Measurements from ENCODE around the gene DNTT.

The DNTT gene

DNA sequence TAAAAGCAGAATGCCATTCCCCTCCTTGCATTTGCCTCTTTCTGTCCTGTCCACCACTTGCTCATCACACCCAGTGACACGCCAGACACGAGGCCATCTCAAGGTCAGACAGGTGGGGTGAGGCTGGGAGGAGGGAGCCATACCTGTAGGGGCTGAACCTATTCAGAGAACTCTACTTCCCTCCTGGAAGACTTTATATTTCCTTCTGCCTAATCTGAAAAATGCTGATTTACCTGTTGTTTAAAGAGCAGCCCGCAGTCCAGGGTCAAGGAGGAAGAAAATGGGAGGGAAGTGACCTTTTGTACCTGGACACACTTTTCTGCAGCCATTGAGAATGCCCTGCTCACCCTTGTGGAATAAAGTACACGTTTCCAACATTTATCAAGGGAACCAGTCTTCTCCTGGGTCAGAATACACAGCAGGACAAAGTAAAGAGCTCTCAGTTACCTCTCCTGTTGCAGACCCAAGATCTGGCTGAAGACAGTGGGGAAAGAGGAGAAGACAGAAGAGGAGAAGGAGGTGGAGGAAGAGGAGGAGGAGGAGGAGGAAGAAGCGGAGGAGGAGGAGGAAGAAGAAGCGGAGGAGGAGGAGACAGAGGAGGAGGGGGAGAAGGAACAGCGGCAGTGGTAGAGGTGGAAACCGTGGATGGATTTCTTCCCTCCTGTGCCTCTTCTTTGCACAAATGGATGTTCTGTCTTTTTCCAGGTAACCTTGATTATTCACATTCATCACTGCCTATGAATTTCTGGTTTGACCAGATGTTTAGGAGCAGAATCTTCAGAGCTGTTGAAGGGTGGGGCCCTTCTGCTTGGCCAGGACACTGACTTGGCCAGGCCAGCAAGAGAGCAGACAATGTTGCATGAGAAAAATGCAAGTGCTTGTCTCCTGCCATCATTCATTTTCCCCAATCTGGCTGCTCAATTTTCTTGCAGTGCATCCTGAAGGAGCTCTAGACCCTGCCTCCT, 31.6 kb upstream of the DNTT start:
- TF ChIP-seq SPI1 (IDR thresholded peaks at IDR 0.05; ENCODE audit: low read depth, low read length) (no peak), POU2F2 (IDR thresholded peaks at IDR 0.05; ENCODE audit: low read depth, low read length) (0 out of 2 replicates have a peak, but pooled peaks have one; percentile 36)
- peak; percentile 95 for FAIRE-seq
- no peak for DNase-seq (ENCODE audit: insufficient read length, low spot score)

- TF ChIP-seq POU2F2 (IDR thresholded peaks at IDR 0.05; ENCODE audit: low read depth, low read length) (no peak), POLR2AphosphoS5 (IDR thresholded peaks at IDR 0.05; ENCODE audit: low read depth, low read length) (no peak), POLR2A (IDR thresholded peaks at IDR 0.05; ENCODE audit: low read depth, low read length) (no peak), TAF1 (IDR thresholded peaks at IDR 0.05; ENCODE audit: low read depth, low read length) (no peak), PAX5 (IDR thresholded peaks at IDR 0.05; ENCODE audit: insufficient read depth, low read length, severe bottlenecking) (no peak), SPI1 (IDR thresholded peaks at IDR 0.05; ENCODE audit: low read depth, low read length) (no peak)
- DNase-seq (ENCODE audit: insufficient read length, low spot score) (no peak), FAIRE-seq (no peak)
These were observed 28.4 kb upstream of the DNTT start for GRCh38 chr10:96275685-96276418.

- DNase-seq (ENCODE audit: insufficient read length, low spot score): no peak
- peak; percentile 13 for FAIRE-seq
- TF ChIP-seq TAF1 (IDR thresholded peaks at IDR 0.05; ENCODE audit: low read depth, low read length): no peak
- TF ChIP-seq POU2F2 (IDR thresholded peaks at IDR 0.05; ENCODE audit: low read depth, low read length): no peak
- no peak for TF ChIP-seq PAX5 (IDR thresholded peaks at IDR 0.05; ENCODE audit: insufficient read depth, low read length, severe bottlenecking)
- TF ChIP-seq POLR2A (IDR thresholded peaks at IDR 0.05; ENCODE audit: low read depth, low read length): no peak
- TF ChIP-seq POLR2AphosphoS5 (IDR thresholded peaks at IDR 0.05; ENCODE audit: low read depth, low read length): no peak
These were observed 27.8 kb upstream of the DNTT start for GRCh38 chr10:96276426-96276825.

DNA sequence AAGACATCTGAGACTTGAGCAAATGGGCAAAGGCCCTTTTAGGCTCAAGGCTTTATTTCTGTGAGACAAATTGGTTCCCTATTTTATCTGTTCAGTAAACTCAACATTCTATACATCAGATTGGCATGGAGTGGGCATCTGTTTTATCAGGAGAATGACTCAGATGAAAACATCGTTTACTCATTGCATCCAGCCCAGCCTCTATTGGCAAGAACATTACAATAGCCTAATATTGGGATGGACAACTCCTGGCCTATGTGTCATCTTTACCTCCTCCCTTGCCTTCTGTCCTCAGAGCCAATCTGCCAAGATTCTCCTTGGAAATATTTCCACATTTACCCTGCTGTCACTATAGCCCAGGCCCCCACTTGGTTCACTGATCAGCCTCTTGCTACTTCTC, 27.4 kb upstream of the DNTT start:
- TF ChIP-seq POLR2A (IDR thresholded peaks at IDR 0.05; ENCODE audit: low read depth, low read length) (no peak), POU2F2 (IDR thresholded peaks at IDR 0.05; ENCODE audit: low read depth, low read length) (no peak), SPI1 (IDR thresholded peaks at IDR 0.05; ENCODE audit: low read depth, low read length) (no peak), TAF1 (IDR thresholded peaks at IDR 0.05; ENCODE audit: low read depth, low read length) (no peak), PAX5 (IDR thresholded peaks at IDR 0.05; ENCODE audit: insufficient read depth, low read length, severe bottlenecking) (no peak), POLR2AphosphoS5 (IDR thresholded peaks at IDR 0.05; ENCODE audit: low read depth, low read length) (no peak)
- FAIRE-seq: no peak
- DNase-seq (ENCODE audit: insufficient read length, low spot score): no peak

- TF ChIP-seq TAF1 (IDR thresholded peaks at IDR 0.05; ENCODE audit: low read depth, low read length) (no peak), POU2F2 (IDR thresholded peaks at IDR 0.05; ENCODE audit: low read depth, low read length) (no peak), POLR2AphosphoS5 (IDR thresholded peaks at IDR 0.05; ENCODE audit: low read depth, low read length) (no peak), POLR2A (IDR thresholded peaks at IDR 0.05; ENCODE audit: low read depth, low read length) (no peak), PAX5 (IDR thresholded peaks at IDR 0.05; ENCODE audit: insufficient read depth, low read length, severe bottlenecking) (no peak), SPI1 (IDR thresholded peaks at IDR 0.05; ENCODE audit: low read depth, low read length) (no peak)
- FAIRE-seq (peak; percentile 38), DNase-seq (ENCODE audit: insufficient read length, low spot score) (no peak)
These were observed 25.0 kb upstream of the DNTT start for GRCh38 chr10:96279191-96279641.

DNA sequence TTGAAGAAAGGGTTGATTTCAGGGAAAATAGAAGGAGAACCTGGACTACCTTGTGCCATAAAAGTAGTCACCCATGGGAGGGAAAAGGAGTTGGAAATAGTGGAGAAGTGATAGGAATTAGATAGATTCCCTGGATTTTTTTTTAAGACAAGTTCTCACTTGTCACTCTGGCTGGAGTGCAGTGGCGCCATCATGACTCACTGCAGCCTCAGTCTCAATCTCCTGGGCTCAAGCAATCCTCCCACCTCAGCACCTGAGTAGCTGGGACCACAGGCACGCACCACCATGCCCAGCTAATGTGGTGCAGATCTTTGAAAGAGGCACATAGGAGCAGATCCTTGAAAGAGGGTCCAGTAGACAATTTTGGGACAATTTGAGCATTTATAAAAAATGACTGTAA, 23.4 kb upstream of the DNTT start:
- DNase-seq (ENCODE audit: insufficient read length, low spot score): no peak
- TF ChIP-seq POU2F2 (IDR thresholded peaks at IDR 0.05; ENCODE audit: low read depth, low read length) (no peak), PAX5 (IDR thresholded peaks at IDR 0.05; ENCODE audit: insufficient read depth, low read length, severe bottlenecking) (no peak), POLR2AphosphoS5 (IDR thresholded peaks at IDR 0.05; ENCODE audit: low read depth, low read length) (no peak), TAF1 (IDR thresholded peaks at IDR 0.05; ENCODE audit: low read depth, low read length) (no peak), SPI1 (IDR thresholded peaks at IDR 0.05; ENCODE audit: low read depth, low read length) (no peak), POLR2A (IDR thresholded peaks at IDR 0.05; ENCODE audit: low read depth, low read length) (no peak)
- no peak for FAIRE-seq

- TF ChIP-seq POU2F2 (IDR thresholded peaks at IDR 0.05; ENCODE audit: low read depth, low read length): no peak
- TF ChIP-seq SPI1 (IDR thresholded peaks at IDR 0.05; ENCODE audit: low read depth, low read length): no peak
- TF ChIP-seq PAX5 (IDR thresholded peaks at IDR 0.05; ENCODE audit: insufficient read depth, low read length, severe bottlenecking): no peak
- TF ChIP-seq POLR2AphosphoS5 (IDR thresholded peaks at IDR 0.05; ENCODE audit: low read depth, low read length): no peak
- TF ChIP-seq POLR2A (IDR thresholded peaks at IDR 0.05; ENCODE audit: low read depth, low read length): no peak
- no peak for TF ChIP-seq TAF1 (IDR thresholded peaks at IDR 0.05; ENCODE audit: low read depth, low read length)
- no peak for DNase-seq (ENCODE audit: insufficient read length, low spot score)
- peak; percentile 38 for FAIRE-seq
These were observed 22.7 kb upstream of the DNTT start for GRCh38 chr10:96281444-96282029.

- DNase-seq (ENCODE audit: insufficient read length, low spot score) (no peak), FAIRE-seq (no peak)
- TF ChIP-seq PAX5 (IDR thresholded peaks at IDR 0.05; ENCODE audit: insufficient read depth, low read length, severe bottlenecking) (no peak), POLR2A (IDR thresholded peaks at IDR 0.05; ENCODE audit: low read depth, low read length) (no peak), POLR2AphosphoS5 (IDR thresholded peaks at IDR 0.05; ENCODE audit: low read depth, low read length) (no peak), SPI1 (IDR thresholded peaks at IDR 0.05; ENCODE audit: low read depth, low read length) (no peak), POU2F2 (IDR thresholded peaks at IDR 0.05; ENCODE audit: low read depth, low read length) (no peak), TAF1 (IDR thresholded peaks at IDR 0.05; ENCODE audit: low read depth, low read length) (no peak)
These were observed 20.9 kb upstream of the DNTT start for GRCh38 chr10:96283351-96283750.

- DNase-seq (ENCODE audit: insufficient read length, low spot score) (no peak), FAIRE-seq (no peak)
- no peak for TF ChIP-seq POU2F2 (IDR thresholded peaks at IDR 0.05; ENCODE audit: low read depth, low read length)
- TF ChIP-seq TAF1 (IDR thresholded peaks at IDR 0.05; ENCODE audit: low read depth, low read length): no peak
- TF ChIP-seq PAX5 (IDR thresholded peaks at IDR 0.05; ENCODE audit: insufficient read depth, low read length, severe bottlenecking): no peak
- TF ChIP-seq POLR2AphosphoS5 (IDR thresholded peaks at IDR 0.05; ENCODE audit: low read depth, low read length): no peak
- TF ChIP-seq POLR2A (IDR thresholded peaks at IDR 0.05; ENCODE audit: low read depth, low read length): no peak
- TF ChIP-seq SPI1 (IDR thresholded peaks at IDR 0.05; ENCODE audit: low read depth, low read length): no peak
These were observed 20.5 kb upstream of the DNTT start for GRCh38 chr10:96283756-96284155.
